HEK293 (cell line): ENCODE data around the gene XPO4.
"Not testable (repeated sequence)": the region's sequence is repeated elsewhere in the genome, so short reads cannot be mapped to it uniquely, and the experiment has no call there.

ENCODE experiments used
- CTCF ChIA-PET: fragments of 350-600 bp; formaldehyde crosslinking; extraction: SDS; loops from one replicate; lab custom pipeline; 2021; ENCODE audit warnings: antibody characterized with exemption; lab: Yijun Ruan, JAX
- POLR2A ChIA-PET: fragments of 300-600 bp; formaldehyde crosslinking; extraction: SDS; loops from one replicate; lab custom pipeline; 2020; ENCODE audit warnings: antibody characterized with exemption, inconsistent platforms; lab: Yijun Ruan, JAX
- H3K27ac ChIP-seq: fragments of 200-500 bp; sonication (Bioruptor generic); 2 replicates; pipeline ENCODE4 v1.5.1; 2014; ENCODE audit warnings: low read depth, low read length, control low read depth, inconsistent platforms; ENCODE audit errors: extremely low read depth
- H3K36me3 ChIP-seq, 2 experiments: fragments of 200-500 bp in 1 of 2; sonication (Bioruptor generic) in 1 of 2; 1 replicate in 1 of 2; 2 replicates in 1 of 2; pipeline ENCODE4 v1.5.1; 2014 to 2017; ENCODE audit warnings: inconsistent platforms in 2 of 2, low read length in 2 of 2; ENCODE audit not compliant: control insufficient read depth in 2 of 2, insufficient read depth in 1 of 2
- H3K4me1 ChIP-seq: fragments of 200-500 bp; sonication (Bioruptor generic); 2 replicates; pipeline ENCODE4 v1.5.1; 2014; ENCODE audit warnings: mild to moderate bottlenecking, low read length, inconsistent platforms; ENCODE audit not compliant: control insufficient read depth, insufficient read depth
- H3K4me3 ChIP-seq: 2 replicates; pipeline ENCODE4 v1.5.1; 2011; ENCODE audit warnings: low read depth, mild to moderate bottlenecking, control low read depth, low read length, moderate library complexity
- H3K9me3 ChIP-seq: fragments of 200-500 bp; sonication (Bioruptor generic); 2 replicates; pipeline ENCODE4 v1.5.1; 2014; ENCODE audit warnings: low read depth, low read length, inconsistent platforms; ENCODE audit not compliant: control insufficient read depth, insufficient read depth
- GFI1B ChIP-seq: fragments of 450-650 bp; formaldehyde crosslinking; IDR thresholded peaks from 2 replicates; pipeline ENCODE4 v1.5.1; 2016; ENCODE audit warnings: missing biosample characterization, missing genetic modification characterization
- HOXA7 ChIP-seq: sonication (generic); formaldehyde crosslinking; IDR thresholded peaks from 2 replicates; pipeline ENCODE4 v1.8.1; 2022; ENCODE audit warnings: missing genetic modification reagents, borderline replicate concordance
- KLF16 ChIP-seq: fragments of 450-650 bp; formaldehyde crosslinking; IDR thresholded peaks from 2 replicates; pipeline ENCODE4 v1.5.1; 2017; ENCODE audit warnings: missing biosample characterization, missing genetic modification characterization
- SETDB1 ChIP-seq: IDR thresholded peaks from one replicate; pipeline ENCODE4 v1.6.1; 2017; ENCODE audit warnings: mild to moderate bottlenecking, low read length, moderate library complexity, mixed read lengths; ENCODE audit not compliant: insufficient read length
- SP2 ChIP-seq: fragments of 450-650 bp; formaldehyde crosslinking; IDR thresholded peaks from 2 replicates; pipeline ENCODE4 v1.5.1; 2016; ENCODE audit warnings: missing biosample characterization, missing genetic modification characterization
- ZBTB8A ChIP-seq: fragments of 450-650 bp; formaldehyde crosslinking; IDR thresholded peaks from 2 replicates; pipeline ENCODE4 v1.5.1; 2016; ENCODE audit warnings: missing biosample characterization, missing genetic modification characterization
- ZNF121 ChIP-seq: fragments of 450-650 bp; formaldehyde crosslinking; IDR thresholded peaks from 2 replicates; pipeline ENCODE4 v1.5.1; 2016; ENCODE audit warnings: missing biosample characterization, missing genetic modification characterization
- ZNF169 ChIP-seq: fragments of 450-650 bp; formaldehyde crosslinking; IDR thresholded peaks from 2 replicates; pipeline ENCODE4 v1.5.1; 2016; ENCODE audit warnings: missing biosample characterization, missing genetic modification characterization
- ZNF24 ChIP-seq: fragments of 450-650 bp; formaldehyde crosslinking; IDR thresholded peaks from 2 replicates; pipeline ENCODE4 v1.5.1; 2016; ENCODE audit warnings: missing biosample characterization, missing genetic modification characterization
- ZNF292 ChIP-seq: fragments of 450-650 bp; formaldehyde crosslinking; IDR thresholded peaks from 2 replicates; pipeline ENCODE4 v1.5.1; 2016; ENCODE audit warnings: low read depth, missing biosample characterization, missing genetic modification characterization, borderline replicate concordance
- ZNF449 ChIP-seq: fragments of 450-650 bp; formaldehyde crosslinking; IDR thresholded peaks from 2 replicates; pipeline ENCODE4 v1.5.1; 2017; ENCODE audit warnings: missing biosample characterization, mild to moderate bottlenecking, missing genetic modification characterization, moderate library complexity
- ZNF510 ChIP-seq: fragments of 450-650 bp; formaldehyde crosslinking; IDR thresholded peaks from 2 replicates; pipeline ENCODE4 v1.5.1; 2018; ENCODE audit warnings: mild to moderate bottlenecking, missing genetic modification characterization, missing biosample characterization; ENCODE audit not compliant: insufficient replicate concordance
- ZNF544 ChIP-seq: fragments of 450-650 bp; formaldehyde crosslinking; IDR thresholded peaks from 2 replicates; pipeline ENCODE4 v1.5.0; 2017; ENCODE audit warnings: missing biosample characterization, missing genetic modification characterization
- ZNF548 ChIP-seq: fragments of 450-650 bp; formaldehyde crosslinking; IDR thresholded peaks from 2 replicates; pipeline ENCODE4 v1.5.1; 2016; ENCODE audit warnings: missing biosample characterization, missing genetic modification characterization
- ZNF629 ChIP-seq: fragments of 450-650 bp; formaldehyde crosslinking; IDR thresholded peaks from 2 replicates; pipeline ENCODE4 v1.5.1; 2017; ENCODE audit warnings: missing biosample characterization, missing genetic modification characterization
- ZNF692 ChIP-seq: fragments of 450-650 bp; formaldehyde crosslinking; IDR thresholded peaks from 2 replicates; pipeline ENCODE4 v1.5.1; 2016; ENCODE audit warnings: missing biosample characterization, missing genetic modification characterization
- ZNF701 ChIP-seq: fragments of 450-650 bp; formaldehyde crosslinking; IDR thresholded peaks from 2 replicates; pipeline ENCODE4 v1.5.1; 2016; ENCODE audit warnings: missing biosample characterization, missing genetic modification characterization
- ZNF777 ChIP-seq: fragments of 450-650 bp; formaldehyde crosslinking; IDR thresholded peaks from 2 replicates; pipeline ENCODE4 v1.5.1; 2017; ENCODE audit warnings: missing biosample characterization, missing genetic modification characterization, borderline replicate concordance
- ZNF830 ChIP-seq: fragments of 450-650 bp; IDR thresholded peaks from 2 replicates; pipeline ENCODE4 v1.5.0; 2018; ENCODE audit warnings: missing biosample characterization, missing genetic modification characterization, low read depth, mild to moderate bottlenecking, moderate library complexity

XPO4 gene

GRCh38 chr13:20921572-20921971 lies 19.0 kb upstream of the XPO4 start (continued):
- no peak for TF ChIP-seq GFI1B (tag by site-specific recombination)
- no peak for TF ChIP-seq HOXA7 (CRISPR knock-in tag)
- no peak for TF ChIP-seq ZNF449 (tag by site-specific recombination)
- no peak for TF ChIP-seq ZNF692

GRCh38 chr13:20915676-20916075 lies 13.1 kb upstream of the XPO4 start:
- H3K27ac ChIP-seq, H3K4me1 ChIP-seq, POLR2A ChIA-PET, H3K9me3 ChIP-seq, H3K36me3 ChIP-seq, H3K4me3 ChIP-seq: not testable (repeated sequence)
- CTCF ChIA-PET = interaction anchor here (0.6 kb wide), 1 partner anchor 347 kb away, joined by 9 read pairs; no protein-coding TSS in a partner anchor

- POLR2A ChIA-PET = no interaction called here
- no peak overlapping the region for H3K27ac ChIP-seq
- CTCF ChIA-PET = no interaction called here
- H3K36me3 ChIP-seq = no peaks in the 10 kb centered on the region
- H3K4me3 ChIP-seq = no peak overlapping the region
- H3K9me3 ChIP-seq = no peaks in the 10 kb centered on the region
- H3K4me1 ChIP-seq = no peaks in the 10 kb centered on the region; the same call in 1 of the 2 replicates
- TF ChIP-seq ZNF510 = no peak
- peak; percentile 92 for TF ChIP-seq ZNF544 (tag by site-specific recombination)
- TF ChIP-seq ZNF292 (tag by site-specific recombination) = no peak
Observed at GRCh38 chr13:20911037-20911436, 8.5 kb upstream of the XPO4 start.

GRCh38 chr13:20908714-20909497 lies 6.4 kb upstream of the XPO4 start:
- H3K4me3 ChIP-seq = no peak overlapping the region
- CTCF ChIA-PET = interaction anchor here (1.1 kb wide), 1 partner anchor 9 kb away, joined by 4 read pairs; no protein-coding TSS in a partner anchor
- TF ChIP-seq SP2 (tag by site-specific recombination) = no peak
- no peak for TF ChIP-seq ZNF830 (tag by site-specific recombination)
- TF ChIP-seq ZNF24 (tag by site-specific recombination) = no peak
- TF ChIP-seq ZNF548 (tag by site-specific recombination) = no peak
- no peak for TF ChIP-seq SETDB1
- no peak for TF ChIP-seq ZNF701
- TF ChIP-seq ZNF544 (tag by site-specific recombination) = no peak
- TF ChIP-seq ZNF777 (tag by site-specific recombination) = no peak
- TF ChIP-seq ZNF169 (tag by site-specific recombination) = no peak
- no peak for TF ChIP-seq ZBTB8A (tag by site-specific recombination)
- no peak for TF ChIP-seq HOXA7 (CRISPR knock-in tag)
- TF ChIP-seq ZNF121 = no peak
- no peak for TF ChIP-seq KLF16 (tag by site-specific recombination)
- no peak for TF ChIP-seq ZNF629 (tag by site-specific recombination)
- no peaks in the 10 kb centered on the region for H3K36me3 ChIP-seq
- POLR2A ChIA-PET = no interaction called here
- no peak overlapping the region for H3K27ac ChIP-seq
- no peaks in the 10 kb centered on the region for H3K9me3 ChIP-seq
- no peaks in the 10 kb centered on the region; the same call in 1 of the 2 replicates for H3K4me1 ChIP-seq
